Measurements from ENCODE around the gene ZDHHC1.
"Not testable (repeated sequence)": the region's sequence is repeated elsewhere in the genome, so short reads cannot be mapped to it uniquely, and the experiment has no call there.

The ZDHHC1 gene

GRCh38 chr16:67430504-67430976 is 14.3 kb upstream of the ZDHHC1 start:
- FAIRE-seq: no peak

- FAIRE-seq: no peak
These were observed 13.7 kb upstream of the ZDHHC1 start for GRCh38 chr16:67429799-67430503.

GRCh38 chr16:67429053-67429798 is 12.9 kb upstream of the ZDHHC1 start:
- no peak for FAIRE-seq

- no peak for FAIRE-seq
These were observed 12.0 kb upstream of the ZDHHC1 start for GRCh38 chr16:67428146-67428731.

- no peak for FAIRE-seq
These were observed 10.7 kb upstream of the ZDHHC1 start for GRCh38 chr16:67426950-67427349.

- FAIRE-seq: no peak
These were observed 9.7 kb upstream of the ZDHHC1 start for GRCh38 chr16:67426022-67426421.

GRCh38 chr16:67425580-67425979 is 9.3 kb upstream of the ZDHHC1 start:
- FAIRE-seq: no peak

- no peak for FAIRE-seq
These were observed 8.8 kb upstream of the ZDHHC1 start for GRCh38 chr16:67425061-67425460.

GRCh38 chr16:67424261-67424615 is 8.0 kb upstream of the ZDHHC1 start:
- FAIRE-seq: no peak

- no peak for FAIRE-seq
These were observed 7.5 kb upstream of the ZDHHC1 start for GRCh38 chr16:67423611-67424260.

GRCh38 chr16:67423015-67423414 is 6.7 kb upstream of the ZDHHC1 start:
- FAIRE-seq: no peak

- FAIRE-seq: no peak
These were observed 4.8 kb upstream of the ZDHHC1 start for GRCh38 chr16:67421030-67421429.

- FAIRE-seq: no peak
These were observed 3.7 kb upstream of the ZDHHC1 start for GRCh38 chr16:67419931-67420330.

- FAIRE-seq: no peak
These were observed 3.2 kb upstream of the ZDHHC1 start for GRCh38 chr16:67419502-67419901.

GRCh38 chr16:67417333-67418061 is 1.2 kb upstream of the ZDHHC1 start:
- FAIRE-seq: no peak

GRCh38 chr16:67415421-67415820 is 856 bp downstream of the ZDHHC1 start:
- not testable (repeated sequence) for FAIRE-seq

- no peak for FAIRE-seq
These were observed 2.0 kb downstream of the ZDHHC1 start for GRCh38 chr16:67413978-67414911.

- FAIRE-seq: no peak
These were observed 4.0 kb downstream of the ZDHHC1 start for GRCh38 chr16:67412294-67412693.

GRCh38 chr16:67411339-67411738 is 4.9 kb downstream of the ZDHHC1 start:
- FAIRE-seq: no peak

- FAIRE-seq: no peak
These were observed 6.6 kb downstream of the ZDHHC1 start for GRCh38 chr16:67409631-67410030.

- no peak for FAIRE-seq
These were observed 8.4 kb downstream of the ZDHHC1 start for GRCh38 chr16:67407788-67408452.
